Measurements from ENCODE around the gene ZAR1L.
A peak's percentile ranks its signal among the peaks of the same experiment; 100 is the strongest.

The ZAR1L gene

DNA sequence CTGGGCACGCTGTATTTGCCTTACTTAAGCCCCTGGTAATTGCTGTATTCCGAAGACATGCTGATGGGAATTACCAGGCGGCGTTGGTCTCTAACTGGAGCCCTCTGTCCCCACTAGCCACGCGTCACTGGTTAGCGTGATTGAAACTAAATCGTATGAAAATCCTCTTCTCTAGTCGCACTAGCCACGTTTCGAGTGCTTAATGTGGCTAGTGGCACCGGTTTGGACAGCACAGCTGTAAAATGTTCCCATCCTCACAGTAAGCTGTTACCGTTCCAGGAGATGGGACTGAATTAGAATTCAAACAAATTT, 821 bp upstream of the ZAR1L start:
- DNase-seq: no peak
- peaks cover 21% of the 10 kb centered on the region for H3K36me3 Mint-ChIP-seq
- peaks cover 45% of the 10 kb centered on the region for H3K4me1 Mint-ChIP-seq
- CTCF ChIA-PET: interaction anchor here (0.8 to 1.6 kb wide), 4 partner anchors 10 to 406 kb away, joined by 3 to 8 read pairs (median 3); partner anchors contain the start of gene N4BP2L1
- peak overlapping the region; percentile 99 for H3K27ac Mint-ChIP-seq
- H3K9me3 Mint-ChIP-seq: no peaks in the 10 kb centered on the region
- peak overlapping the region; percentile 92 for H3K4me3 Mint-ChIP-seq
- H3K27me3 Mint-ChIP-seq: peaks cover 4% of the 10 kb centered on the region

DNA sequence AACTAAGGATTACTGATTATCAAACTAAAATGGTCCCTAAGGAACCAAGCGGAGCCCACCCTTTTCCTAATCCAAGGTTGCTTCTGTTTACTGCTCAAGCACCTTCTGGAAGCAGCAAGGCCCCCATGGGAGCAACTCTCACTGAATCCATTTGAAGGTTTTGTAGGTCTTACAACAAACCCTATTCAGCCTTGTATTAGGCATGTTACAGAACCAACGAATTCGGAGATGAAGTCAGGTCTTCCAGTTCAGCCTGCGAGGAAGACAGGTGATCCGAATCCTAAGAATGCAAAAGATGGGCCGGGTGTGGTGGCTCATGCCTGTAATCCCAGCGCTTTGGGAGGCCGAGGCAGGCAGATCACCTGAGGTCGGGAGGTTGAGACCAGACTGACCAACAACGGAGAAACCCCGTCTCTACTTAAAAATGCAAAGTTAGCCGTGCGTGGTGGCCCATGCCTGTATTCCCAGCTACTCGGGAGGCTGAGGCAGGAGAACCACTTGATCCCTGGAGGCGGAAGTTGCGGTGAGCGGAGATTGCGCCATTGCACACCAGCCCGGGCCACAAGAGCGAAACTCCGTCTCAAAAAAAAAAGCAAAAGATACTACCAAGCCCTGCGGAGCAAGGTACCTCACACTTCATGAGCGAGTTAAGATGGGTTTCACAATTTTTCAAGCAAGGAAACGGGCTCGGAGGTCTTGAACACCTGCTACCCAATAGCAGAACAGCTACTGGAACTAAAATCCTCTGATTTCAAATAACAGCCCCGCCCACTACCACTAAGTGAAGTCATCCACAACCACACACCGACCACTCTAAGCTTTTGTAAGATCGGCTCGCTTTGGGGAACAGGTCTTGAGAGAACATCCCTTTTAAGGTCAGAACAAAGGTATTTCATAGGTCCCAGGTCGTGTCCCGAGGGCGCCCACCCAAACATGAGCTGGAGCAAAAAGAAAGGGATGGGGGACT, 609 bp downstream of the ZAR1L start:
- Mint-ChIP-seq H3K4me3 (peak overlapping the region; percentile 92), H3K27me3 (peaks cover 4% of the 10 kb centered on the region), H3K27ac (peak overlapping the region; percentile 99), H3K36me3 (peaks cover 11% of the 10 kb centered on the region), H3K9me3 (no peaks in the 10 kb centered on the region), H3K4me1 (peaks cover 47% of the 10 kb centered on the region)
- CTCF ChIA-PET: interaction anchor here (0.6 to 1.9 kb wide), 6 partner anchors 9 to 404 kb away, joined by 3 to 8 read pairs (median 4); no protein-coding TSS in a partner anchor
- DNase-seq: peak; percentile 65

DNA sequence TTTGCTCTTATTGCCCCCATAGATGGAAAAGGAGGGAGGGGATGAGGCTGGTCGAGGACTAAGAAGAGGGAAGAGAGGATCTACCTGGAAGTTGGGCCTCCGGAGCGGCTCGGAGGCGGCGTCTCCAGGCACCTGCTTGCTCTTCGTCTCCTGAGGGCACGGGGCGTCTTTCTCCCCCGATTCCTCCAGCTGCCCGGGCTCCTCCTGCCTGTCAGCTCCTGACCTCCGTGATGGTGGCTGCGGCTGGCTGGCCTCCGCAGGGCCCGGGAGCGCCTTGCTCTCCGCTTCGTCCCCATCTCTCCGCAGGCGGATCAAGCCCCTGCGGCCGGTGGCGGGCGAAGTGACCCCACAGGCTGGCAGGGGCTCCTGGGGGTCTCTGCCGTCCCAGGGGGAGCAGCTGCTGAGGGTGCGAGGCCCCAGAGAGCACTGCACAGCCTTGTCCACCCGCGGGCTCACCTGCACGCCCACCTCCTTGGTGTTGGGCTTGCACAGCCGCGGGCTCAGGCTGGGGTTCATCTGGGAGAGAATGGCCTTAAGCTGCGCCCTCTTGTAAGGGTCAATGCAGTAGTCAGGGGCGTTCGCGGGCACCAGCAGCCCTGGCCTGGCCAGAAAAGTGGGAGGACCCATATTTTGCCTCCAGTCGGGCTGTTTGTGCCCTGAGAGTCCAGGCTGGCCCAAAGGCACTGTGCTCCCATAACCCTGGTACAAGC, 3.8 kb downstream of the ZAR1L start:
- no peak overlapping the region for H3K4me3 Mint-ChIP-seq

DNA sequence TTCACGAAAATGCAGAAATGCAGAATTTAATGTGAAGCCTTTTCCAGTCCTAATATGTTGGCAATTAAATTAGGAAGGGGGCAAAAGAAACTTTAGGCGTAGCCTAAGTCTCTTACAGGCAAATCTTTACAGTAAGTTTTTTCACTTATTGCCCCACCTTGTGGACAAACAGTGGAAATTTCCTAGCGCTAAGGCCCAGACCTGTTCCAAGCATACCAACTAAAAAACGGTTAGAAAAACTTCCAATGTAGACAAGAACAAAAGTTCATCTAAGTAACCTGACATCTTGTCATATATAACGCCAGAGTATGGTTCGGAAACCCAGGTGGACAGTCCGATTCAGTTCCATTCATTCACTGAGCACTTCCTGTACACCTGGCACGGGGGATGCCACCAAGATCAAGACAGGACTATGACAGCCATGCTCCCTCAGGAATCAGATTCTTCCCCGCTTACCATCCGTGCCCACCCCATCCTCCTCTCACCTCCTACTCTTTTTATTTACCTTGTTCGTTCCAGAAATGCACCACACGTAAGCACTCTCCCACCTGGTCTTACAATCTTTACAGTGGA, 4.9 kb downstream of the ZAR1L start:
- no peak overlapping the region for H3K4me3 Mint-ChIP-seq
- peaks cover 29% of the 10 kb centered on the region for H3K4me1 Mint-ChIP-seq
- CTCF ChIA-PET: no interaction called here
- H3K27ac Mint-ChIP-seq: no peak overlapping the region
- peak; percentile 32 for DNase-seq
- peaks cover 1% of the 10 kb centered on the region for H3K36me3 Mint-ChIP-seq
- peaks cover 2% of the 10 kb centered on the region for H3K9me3 Mint-ChIP-seq
- H3K27me3 Mint-ChIP-seq: no peaks in the 10 kb centered on the region

More for the DNA sequence above, 3.8 kb downstream of the ZAR1L start:
- Mint-ChIP-seq H3K4me1 (peaks cover 33% of the 10 kb centered on the region), H3K9me3 (peaks cover 2% of the 10 kb centered on the region), H3K36me3 (peaks cover 1% of the 10 kb centered on the region), H3K27me3 (peaks cover 4% of the 10 kb centered on the region), H3K27ac (no peak overlapping the region)
- CTCF ChIA-PET: interaction anchor here (0.8 to 0.9 kb wide), 2 partner anchors 42 to 402 kb away, joined by 3 read pairs; no protein-coding TSS in a partner anchor
- no peak for DNase-seq

DNA sequence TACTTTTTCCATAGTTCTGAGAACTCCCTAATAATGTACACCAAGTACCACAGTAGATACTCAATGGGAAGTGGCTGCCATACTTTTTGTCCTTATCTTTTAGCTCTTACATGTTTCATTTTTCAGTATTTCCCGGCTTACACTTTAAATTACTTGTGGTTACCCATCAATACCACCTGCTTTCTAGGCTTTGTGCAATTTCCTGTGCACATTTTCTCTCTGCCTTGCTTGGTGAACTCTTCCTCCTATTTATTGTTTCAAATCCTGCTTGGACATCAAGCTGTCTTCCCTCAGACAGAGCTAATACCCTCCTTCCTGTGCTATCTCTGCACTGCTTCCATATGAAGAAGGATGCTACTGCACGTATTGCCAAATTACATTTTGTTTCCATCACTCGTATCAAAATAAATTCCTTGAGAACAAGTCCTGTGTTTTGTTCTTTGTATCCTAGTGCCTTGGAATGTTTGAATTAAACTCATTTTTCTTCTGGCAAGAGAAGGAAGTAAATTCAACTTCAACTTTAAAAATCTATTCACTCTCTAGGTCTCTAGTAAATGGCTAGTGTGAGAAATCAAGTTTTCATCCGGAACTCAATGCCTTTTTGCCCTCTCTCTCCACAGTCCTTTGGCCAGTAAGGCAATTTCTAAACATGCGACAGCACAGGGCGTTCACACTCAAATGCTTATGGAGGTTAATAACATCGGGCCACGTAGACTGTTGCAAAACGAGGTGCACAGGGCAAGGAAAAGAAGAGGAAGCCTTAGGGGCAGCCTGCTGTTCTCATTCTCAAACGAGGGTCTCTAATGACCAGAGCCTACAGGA, 5.6 kb downstream of the ZAR1L start:
- Mint-ChIP-seq H3K4me3 (no peak overlapping the region), H3K9me3 (peaks cover 2% of the 10 kb centered on the region)

DNA sequence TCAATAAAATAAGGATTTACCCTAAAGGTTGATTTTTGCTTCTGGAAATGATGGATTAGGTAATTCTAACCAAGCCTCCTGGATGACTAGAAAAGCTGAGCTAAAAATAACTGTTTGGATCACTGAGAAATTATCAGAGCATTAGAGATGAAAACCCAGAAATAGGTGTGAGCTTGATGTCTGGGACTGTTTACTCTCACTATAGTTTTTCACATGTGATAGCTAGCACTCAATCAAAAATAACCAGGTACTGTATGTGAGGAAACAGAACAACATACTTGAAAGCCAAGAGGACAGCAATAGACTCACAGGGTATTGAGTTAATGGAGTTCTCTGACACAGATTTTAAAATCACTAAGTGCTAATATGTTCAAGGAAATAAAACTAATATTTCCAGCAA, 9.5 kb downstream of the ZAR1L start:
- Mint-ChIP-seq H3K4me3 (no peak overlapping the region), H3K27me3 (no peaks in the 10 kb centered on the region), H3K9me3 (peaks cover 2% of the 10 kb centered on the region), H3K27ac (no peak overlapping the region), H3K36me3 (no peaks in the 10 kb centered on the region), H3K4me1 (peaks cover 16% of the 10 kb centered on the region)
- CTCF ChIA-PET: interaction anchor here (1.2 to 2.5 kb wide), 2 partner anchors 10 to 58 kb away, joined by 3 to 8 read pairs; partner anchors contain the start of genes BRCA2 and ZAR1L
- no peak for DNase-seq

More for the DNA sequence above, 5.6 kb downstream of the ZAR1L start:
- Mint-ChIP-seq H3K36me3 (no peaks in the 10 kb centered on the region), H3K27ac (no peak overlapping the region), H3K27me3 (no peaks in the 10 kb centered on the region), H3K4me1 (peaks cover 24% of the 10 kb centered on the region)
- no peak for DNase-seq
- CTCF ChIA-PET: interaction anchor here (1.0 to 2.4 kb wide), 6 partner anchors 10 to 400 kb away, joined by 3 to 13 read pairs (median 6); no protein-coding TSS in a partner anchor

DNA sequence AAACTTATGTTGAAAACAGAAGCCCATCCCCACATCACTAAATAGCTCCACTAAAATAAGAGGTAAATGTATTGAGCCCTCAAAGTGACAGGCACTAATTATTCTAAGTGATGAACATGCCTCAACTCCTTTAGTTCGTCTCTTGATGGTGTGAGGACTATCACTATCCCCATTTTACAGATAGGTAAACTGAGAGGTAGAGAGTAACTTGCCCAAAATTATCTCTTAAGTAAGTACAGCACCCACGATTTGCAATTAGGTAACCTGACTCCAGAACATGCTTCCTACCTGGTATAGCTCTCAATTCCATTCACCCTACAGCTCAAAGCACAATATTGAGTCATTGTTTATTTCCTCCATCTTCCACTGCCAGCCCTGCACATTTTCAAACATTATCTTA, 12.7 kb downstream of the ZAR1L start:
- Mint-ChIP-seq H3K9me3 (no peaks in the 10 kb centered on the region), H3K36me3 (no peaks in the 10 kb centered on the region), H3K4me1 (peaks cover 3% of the 10 kb centered on the region), H3K27me3 (peaks cover 14% of the 10 kb centered on the region), H3K27ac (no peak overlapping the region), H3K4me3 (no peak overlapping the region)
- no peak for DNase-seq
- CTCF ChIA-PET: no interaction called here

DNA sequence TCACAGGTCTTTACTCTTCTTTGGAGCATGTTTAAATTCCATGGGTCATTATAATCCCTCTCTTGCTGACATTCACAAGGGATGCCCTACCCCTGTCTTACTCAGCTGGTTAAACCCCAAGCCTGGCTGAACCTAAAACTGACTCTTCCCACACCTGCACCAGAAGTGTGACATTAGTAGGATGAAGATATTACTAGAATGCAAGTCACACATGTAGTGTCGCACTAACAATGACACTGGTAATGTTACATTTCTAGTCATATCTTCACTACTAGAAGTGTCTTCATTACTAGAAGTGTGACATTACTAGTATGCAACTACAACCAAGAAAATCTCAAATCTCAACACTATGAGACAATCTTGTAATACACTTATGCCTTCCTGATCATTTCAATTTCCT, 14.2 kb downstream of the ZAR1L start:
- H3K9me3 Mint-ChIP-seq: no peaks in the 10 kb centered on the region
- peaks cover 14% of the 10 kb centered on the region for H3K27me3 Mint-ChIP-seq
- H3K4me3 Mint-ChIP-seq: no peak overlapping the region
- no peaks in the 10 kb centered on the region for H3K36me3 Mint-ChIP-seq
- peaks cover 11% of the 10 kb centered on the region for H3K4me1 Mint-ChIP-seq
- DNase-seq: no peak
- CTCF ChIA-PET: interaction anchor here (1.4 kb wide), 1 partner anchor 56 kb away, joined by 3 read pairs; no protein-coding TSS in a partner anchor
- no peak overlapping the region for H3K27ac Mint-ChIP-seq

DNA sequence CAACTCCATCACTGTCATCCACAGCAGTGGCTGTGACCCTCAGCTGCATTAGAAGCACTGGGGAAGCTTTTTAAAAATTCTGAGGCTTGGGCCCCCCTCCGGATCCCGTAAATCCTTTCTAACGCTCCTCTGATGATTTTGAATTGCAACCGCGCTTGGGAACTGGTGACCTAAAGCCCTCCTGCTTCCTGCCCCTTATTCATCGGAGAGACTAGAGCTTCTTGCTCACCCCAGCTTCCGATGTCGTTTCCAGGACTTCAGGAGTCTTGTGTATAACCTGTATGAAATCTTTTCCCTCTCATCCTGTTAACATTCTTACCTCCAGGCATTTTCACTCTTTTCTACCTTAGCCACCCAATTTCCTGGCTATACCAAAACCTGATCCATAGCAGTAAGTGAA, 14.8 kb downstream of the ZAR1L start:
- no peaks in the 10 kb centered on the region for H3K9me3 Mint-ChIP-seq
- H3K27ac Mint-ChIP-seq: no peak overlapping the region
- CTCF ChIA-PET: interaction anchor here (1.4 kb wide), 1 partner anchor 56 kb away, joined by 3 read pairs; no protein-coding TSS in a partner anchor
- no peaks in the 10 kb centered on the region for H3K36me3 Mint-ChIP-seq
- no peak for DNase-seq
- peaks cover 11% of the 10 kb centered on the region for H3K4me1 Mint-ChIP-seq
- no peak overlapping the region for H3K4me3 Mint-ChIP-seq
- H3K27me3 Mint-ChIP-seq: peaks cover 14% of the 10 kb centered on the region

DNA sequence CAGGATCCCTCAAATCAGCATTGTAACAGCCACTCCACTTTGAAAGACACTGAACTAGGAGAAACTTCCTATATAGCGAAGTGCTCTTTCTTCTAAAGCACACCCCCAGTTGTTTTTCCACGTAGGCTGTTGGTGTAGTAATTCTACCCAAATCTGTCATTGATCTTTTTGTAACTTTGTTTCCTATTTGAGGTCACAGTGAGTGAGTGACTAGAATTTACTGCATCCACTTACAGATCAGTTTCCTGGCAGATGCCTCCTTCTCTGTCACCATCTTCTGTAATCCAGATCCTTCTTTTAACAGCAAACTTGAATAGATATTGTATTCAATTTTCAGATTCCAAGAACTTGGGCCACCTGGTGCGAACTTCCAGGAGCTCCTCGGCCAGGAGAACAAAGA, 15.3 kb downstream of the ZAR1L start:
- H3K4me3 Mint-ChIP-seq: no peak overlapping the region
- CTCF ChIA-PET: interaction anchor here (1.4 kb wide), 1 partner anchor 55 kb away, joined by 3 read pairs; no protein-coding TSS in a partner anchor

DNA sequence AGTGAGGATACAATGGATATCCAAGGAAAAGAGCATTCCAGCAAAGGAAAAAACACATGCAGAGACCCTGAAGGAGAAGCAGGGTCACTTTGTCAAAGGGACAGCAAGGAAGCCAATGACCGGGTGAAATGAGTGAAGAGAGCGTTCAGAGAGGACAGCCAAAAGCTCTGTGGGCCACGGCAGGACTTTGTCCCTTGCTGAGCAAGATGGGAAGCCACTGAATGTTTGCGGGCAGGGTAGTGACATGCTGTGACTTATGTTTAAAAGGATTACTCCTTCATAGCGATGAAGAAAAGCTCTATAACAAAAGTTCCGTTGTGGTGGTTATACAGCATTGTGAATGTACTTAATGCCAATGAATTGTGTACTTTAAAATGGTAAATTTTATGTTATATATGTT, 16.5 kb downstream of the ZAR1L start:
- no peaks in the 10 kb centered on the region for H3K9me3 Mint-ChIP-seq
- no peak for DNase-seq
- no peak overlapping the region for H3K4me3 Mint-ChIP-seq
- no peaks in the 10 kb centered on the region for H3K36me3 Mint-ChIP-seq
- CTCF ChIA-PET: no interaction called here
- peaks cover 11% of the 10 kb centered on the region for H3K4me1 Mint-ChIP-seq
- no peak overlapping the region for H3K27ac Mint-ChIP-seq
- peaks cover 14% of the 10 kb centered on the region for H3K27me3 Mint-ChIP-seq

More for the DNA sequence above, 15.3 kb downstream of the ZAR1L start:
- no peaks in the 10 kb centered on the region for H3K9me3 Mint-ChIP-seq
- DNase-seq: no peak
- no peaks in the 10 kb centered on the region for H3K36me3 Mint-ChIP-seq
- H3K27me3 Mint-ChIP-seq: peaks cover 14% of the 10 kb centered on the region
- no peak overlapping the region for H3K27ac Mint-ChIP-seq
- peaks cover 11% of the 10 kb centered on the region for H3K4me1 Mint-ChIP-seq

DNA sequence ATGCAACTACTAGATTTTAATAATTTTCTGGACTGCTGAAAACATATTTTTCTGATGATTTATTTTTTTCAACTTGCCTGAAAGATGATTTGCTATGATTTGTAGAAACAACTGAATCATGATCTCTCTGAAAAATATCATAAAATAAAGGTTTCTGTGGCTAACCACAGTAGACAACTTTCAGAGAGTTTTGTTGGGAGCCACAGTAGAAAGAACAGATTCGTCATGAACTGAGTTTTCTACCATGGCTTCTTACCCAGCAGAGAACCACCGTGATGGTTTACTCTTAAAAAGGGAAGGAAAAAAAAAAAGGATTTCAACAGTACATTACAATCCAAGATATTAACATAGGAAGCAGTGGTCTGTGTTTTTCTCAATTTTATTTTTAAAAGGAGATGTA, 18.0 kb downstream of the ZAR1L start:
- Mint-ChIP-seq H3K27me3 (peaks cover 14% of the 10 kb centered on the region), H3K9me3 (no peaks in the 10 kb centered on the region), H3K27ac (no peak overlapping the region), H3K4me3 (no peak overlapping the region), H3K36me3 (no peaks in the 10 kb centered on the region), H3K4me1 (peaks cover 11% of the 10 kb centered on the region)
- DNase-seq: no peak
- CTCF ChIA-PET: no interaction called here

DNA sequence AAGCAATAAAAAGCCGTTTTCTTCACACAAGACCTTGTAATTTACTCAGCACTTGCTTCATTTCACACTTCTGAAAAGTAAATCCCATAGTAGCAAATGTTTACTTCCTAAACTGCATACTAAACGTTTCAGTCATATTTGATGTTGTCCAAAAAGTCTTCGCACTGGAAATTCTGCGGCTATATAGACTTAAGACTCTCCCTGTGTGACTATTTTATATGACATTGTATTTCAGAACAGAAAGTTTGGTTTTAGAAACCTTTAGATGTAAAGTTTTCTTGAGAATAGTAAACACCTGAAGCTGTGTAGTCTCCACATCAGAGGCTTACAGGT, 29.6 kb downstream of the ZAR1L start:
- no peak overlapping the region for H3K27ac Mint-ChIP-seq
- no peak for DNase-seq
- CTCF ChIA-PET: no interaction called here
- no peaks in the 10 kb centered on the region for H3K27me3 Mint-ChIP-seq
- H3K4me3 Mint-ChIP-seq: no peak overlapping the region
- no peaks in the 10 kb centered on the region for H3K36me3 Mint-ChIP-seq
- H3K4me1 Mint-ChIP-seq: no peaks in the 10 kb centered on the region
- H3K9me3 Mint-ChIP-seq: no peaks in the 10 kb centered on the region
